Esophagus squamous epithelium (tissue), 4 donors: ENCODE data around the gene GABRB1.

Experiments
- POLR2A ChIP-seq, 4 donors: fragments of 450-650 bp; IDR thresholded peaks; one replicate each; pipeline ENCODE4 v1.6.1; 2017; ENCODE audit warnings: antibody characterized with exemption in 4 of 4, mild to moderate bottlenecking in 4 of 4, moderate library complexity in 3 of 4
- TF ChIP-seq, protein P1 (sequence below), 6 experiments: fragments of 450-650 bp in 4 of 6; fragments of 200-600 bp in 2 of 6; sonication (generic) in 2 of 6; IDR thresholded peaks; one replicate each; pipeline ENCODE4 v1.5.1; 2016 to 2019; ENCODE audit warnings: antibody characterized with exemption in 6 of 6, mild to moderate bottlenecking in 4 of 6, moderate library complexity in 4 of 6

DNA sequence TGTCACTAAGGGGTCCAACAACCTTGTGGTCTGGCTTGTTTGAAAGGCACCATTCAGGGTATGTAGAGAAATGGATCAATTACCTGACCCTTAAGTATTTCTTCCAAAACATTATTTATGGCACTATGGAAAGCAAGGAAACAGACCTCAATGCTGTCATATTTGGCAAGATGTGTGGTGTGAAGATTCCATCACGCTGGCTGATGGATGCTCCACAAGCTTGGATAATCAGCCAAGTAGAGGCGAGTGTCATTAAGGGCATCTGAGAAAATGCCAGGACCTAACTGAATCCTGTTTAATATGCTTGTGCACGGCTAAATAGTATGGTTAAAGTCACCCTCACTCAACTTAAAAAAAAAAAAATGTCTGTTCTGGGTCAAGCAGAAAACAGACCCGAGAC is 311.4 kb downstream of the GABRB1 start:
- TF ChIP-seq, protein P1, sequence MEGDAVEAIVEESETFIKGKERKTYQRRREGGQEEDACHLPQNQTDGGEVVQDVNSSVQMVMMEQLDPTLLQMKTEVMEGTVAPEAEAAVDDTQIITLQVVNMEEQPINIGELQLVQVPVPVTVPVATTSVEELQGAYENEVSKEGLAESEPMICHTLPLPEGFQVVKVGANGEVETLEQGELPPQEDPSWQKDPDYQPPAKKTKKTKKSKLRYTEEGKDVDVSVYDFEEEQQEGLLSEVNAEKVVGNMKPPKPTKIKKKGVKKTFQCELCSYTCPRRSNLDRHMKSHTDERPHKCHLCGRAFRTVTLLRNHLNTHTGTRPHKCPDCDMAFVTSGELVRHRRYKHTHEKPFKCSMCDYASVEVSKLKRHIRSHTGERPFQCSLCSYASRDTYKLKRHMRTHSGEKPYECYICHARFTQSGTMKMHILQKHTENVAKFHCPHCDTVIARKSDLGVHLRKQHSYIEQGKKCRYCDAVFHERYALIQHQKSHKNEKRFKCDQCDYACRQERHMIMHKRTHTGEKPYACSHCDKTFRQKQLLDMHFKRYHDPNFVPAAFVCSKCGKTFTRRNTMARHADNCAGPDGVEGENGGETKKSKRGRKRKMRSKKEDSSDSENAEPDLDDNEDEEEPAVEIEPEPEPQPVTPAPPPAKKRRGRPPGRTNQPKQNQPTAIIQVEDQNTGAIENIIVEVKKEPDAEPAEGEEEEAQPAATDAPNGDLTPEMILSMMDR (IDR thresholded peaks at IDR 0.05): no peak
- no peak for TF ChIP-seq POLR2A (IDR thresholded peaks at IDR 0.05)
